A549 treated with Mapracorat at 1 μM for 4 hours (cell line): ENCODE measurements around the gene GSTA4. TPM values are rescaled to one million over a fixed set of nuclear protein-coding genes. Genes with fewer than 3 reads are reported as not detected.

Experiments used
- total RNA-seq: library from RNA; stranded (reverse); fragments of 200-300 nt; extraction: Qiagen RNA extraction; gene quantifications from 5 replicates; pipeline ENCODE4 v1.2.3, GENCODE V29; 2022

GSTA4 gene, protein sequence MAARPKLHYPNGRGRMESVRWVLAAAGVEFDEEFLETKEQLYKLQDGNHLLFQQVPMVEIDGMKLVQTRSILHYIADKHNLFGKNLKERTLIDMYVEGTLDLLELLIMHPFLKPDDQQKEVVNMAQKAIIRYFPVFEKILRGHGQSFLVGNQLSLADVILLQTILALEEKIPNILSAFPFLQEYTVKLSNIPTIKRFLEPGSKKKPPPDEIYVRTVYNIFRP
- total RNA-seq, result 8.6 to 10.1 TPM (median 8.7 TPM) in 5 replicates

DNA sequence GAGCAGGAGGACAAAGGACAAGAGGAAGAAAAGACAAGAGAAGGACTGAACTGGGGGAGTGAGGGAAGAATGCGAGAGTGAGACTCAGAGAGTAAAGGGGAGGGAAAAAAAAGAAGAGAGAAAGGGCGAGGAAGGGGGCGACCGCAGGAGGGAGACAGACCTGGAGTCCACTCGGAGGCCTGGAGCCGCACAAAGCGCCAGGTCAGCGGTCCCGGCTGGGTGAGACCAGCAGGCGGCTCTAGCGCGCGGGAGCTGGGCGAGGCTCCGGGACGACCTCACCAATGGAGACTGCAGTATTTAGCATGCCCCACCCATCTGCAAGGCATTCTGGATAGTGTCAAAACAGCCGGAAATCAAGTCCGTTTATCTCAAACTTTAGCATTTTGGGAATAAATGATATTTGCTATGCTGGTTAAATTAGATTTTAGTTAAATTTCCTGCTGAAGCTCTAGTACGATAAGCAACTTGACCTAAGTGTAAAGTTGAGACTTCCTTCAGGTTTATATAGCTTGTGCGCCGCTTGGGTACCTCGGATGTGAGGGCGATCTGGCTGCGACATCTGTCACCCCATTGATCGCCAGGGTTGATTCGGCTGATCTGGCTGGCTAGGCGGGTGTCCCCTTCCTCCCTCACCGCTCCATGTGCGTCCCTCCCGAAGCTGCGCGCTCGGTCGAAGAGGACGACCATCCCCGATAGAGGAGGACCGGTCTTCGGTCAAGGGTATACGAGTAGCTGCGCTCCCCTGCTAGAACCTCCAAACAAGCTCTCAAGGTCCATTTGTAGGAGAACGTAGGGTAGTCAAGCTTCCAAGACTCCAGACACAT, at the start of gene GSTA4:
TSS of gene GSTA4 (minus strand) at position 196 of the 824 bp plus-strand sequence. CDS start 1,041 bp downstream, outside the sequence.

Other genes starting within 250 kb of the GSTA4 start
- not detected in 5 replicates for gene GSTA2, start 231.8 kb downstream of the GSTA4 start, total RNA-seq
- not detected in 5 replicates for gene GSTA1, start 191.5 kb downstream of the GSTA4 start, total RNA-seq
- gene GSTA5, start 154.5 kb downstream of the GSTA4 start, total RNA-seq, result not detected in 5 replicates
- gene GSTA3, start 85.6 kb downstream of the GSTA4 start, total RNA-seq, result not detected in 5 replicates
- 1.6 to 2.5 TPM (median 2.2 TPM) in 5 replicates for gene CILK1, start 66.5 kb upstream of the GSTA4 start, total RNA-seq
- gene FBXO9, start 70.1 kb upstream of the GSTA4 start, total RNA-seq, result 32.5 to 38.2 TPM (median 34.7 TPM) in 5 replicates
- 0.07 to 0.11 TPM in 2 of 5 replicates, not detected in the others for gene GCM1, start 153.6 kb upstream of the GSTA4 start, total RNA-seq